RKO (cell line): ENCODE results near the gene GNG7.
A peak's percentile ranks its signal among the peaks of the same experiment; 100 is the strongest.
"Not testable (repeated sequence)": the region's sequence is repeated elsewhere in the genome, so short reads cannot be mapped to it uniquely, and the experiment has no call there.

ENCODE experiments used
- DNase-seq: peaks from one replicate; pipeline ENCODE4 v3.0.0-alpha.2; 2016; ENCODE audit warnings: low spot score

Gene GNG7

DNA sequence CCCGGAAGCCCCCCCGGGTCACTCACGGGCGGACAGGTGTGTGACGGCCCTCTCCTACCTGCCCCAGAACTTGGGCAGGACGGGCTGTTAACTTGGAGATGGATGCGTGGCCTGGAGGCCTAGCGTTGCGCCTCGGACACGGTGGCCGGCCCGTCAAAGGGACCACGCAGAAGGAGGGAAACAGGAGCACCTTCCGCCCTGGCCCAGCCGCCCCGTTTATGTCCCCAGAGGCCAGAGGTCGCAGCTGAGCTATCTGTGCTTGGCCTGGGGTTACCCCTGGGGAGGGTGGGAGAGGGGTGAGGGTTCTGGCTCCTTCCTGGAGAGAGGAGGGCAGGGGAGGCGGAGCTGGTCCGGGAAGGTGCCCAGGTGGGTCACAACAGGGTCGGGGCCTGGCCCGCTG lies 190.9 kb downstream of the GNG7 start:
- no peak for DNase-seq

DNA sequence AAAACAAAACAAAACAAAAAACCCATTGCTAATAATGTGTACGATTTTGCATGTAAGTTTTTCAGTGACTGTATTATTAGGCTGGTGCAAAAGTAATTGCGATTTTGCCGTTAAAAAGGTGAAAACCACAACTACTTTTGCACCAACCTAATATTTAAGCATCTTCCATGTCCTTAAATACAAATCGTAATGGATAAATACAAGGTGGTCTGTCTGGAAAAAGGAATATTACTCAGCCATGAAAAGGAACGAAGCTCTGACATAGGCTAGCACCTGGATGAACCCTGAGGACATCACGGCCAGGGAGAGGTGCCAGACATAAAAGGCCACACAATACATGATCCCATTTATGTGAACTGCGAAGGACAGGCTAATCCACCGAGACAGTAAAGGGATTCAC lies 193.4 kb downstream of the GNG7 start:
- DNase-seq: no peak

DNA sequence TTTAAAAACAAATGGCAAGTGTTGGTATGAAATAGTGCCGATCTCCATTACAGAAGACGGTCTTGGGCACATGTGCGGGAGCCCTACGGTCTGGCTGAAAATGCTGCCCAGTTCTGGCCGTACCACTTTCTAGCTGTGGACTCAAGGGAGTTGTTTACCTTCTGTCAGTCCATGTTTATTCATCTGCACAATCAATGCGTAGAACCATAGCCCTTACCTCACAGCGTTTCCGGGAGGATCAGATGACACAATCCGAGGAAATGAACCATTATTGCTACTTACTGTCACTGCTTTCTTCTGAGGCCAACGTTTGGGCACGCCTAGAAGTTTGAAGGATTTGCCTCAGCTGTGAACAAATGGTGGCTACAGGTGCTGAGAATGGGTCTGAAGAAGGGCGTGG lies 195.4 kb downstream of the GNG7 start:
- no peak for DNase-seq

DNA sequence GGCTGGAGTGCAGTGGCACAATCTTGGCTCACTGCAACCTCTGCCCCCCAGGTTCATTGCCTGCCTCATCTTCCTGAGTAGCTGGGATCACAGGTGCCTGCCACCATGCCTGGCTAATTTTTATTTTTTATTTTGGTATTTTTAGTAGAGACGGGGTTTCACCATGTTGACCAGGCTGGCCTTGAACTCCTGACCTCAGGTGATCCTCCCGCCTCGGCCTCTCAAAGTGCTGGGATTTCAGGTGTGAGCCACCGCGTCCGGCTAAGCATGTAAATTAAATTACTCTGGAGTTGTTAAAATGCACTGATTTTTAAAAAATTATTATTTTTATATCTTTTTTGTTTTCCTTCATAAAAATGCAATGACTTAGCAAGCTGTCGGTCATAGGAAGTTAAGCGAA lies 195.8 kb downstream of the GNG7 start:
- not testable (repeated sequence) for DNase-seq

DNA sequence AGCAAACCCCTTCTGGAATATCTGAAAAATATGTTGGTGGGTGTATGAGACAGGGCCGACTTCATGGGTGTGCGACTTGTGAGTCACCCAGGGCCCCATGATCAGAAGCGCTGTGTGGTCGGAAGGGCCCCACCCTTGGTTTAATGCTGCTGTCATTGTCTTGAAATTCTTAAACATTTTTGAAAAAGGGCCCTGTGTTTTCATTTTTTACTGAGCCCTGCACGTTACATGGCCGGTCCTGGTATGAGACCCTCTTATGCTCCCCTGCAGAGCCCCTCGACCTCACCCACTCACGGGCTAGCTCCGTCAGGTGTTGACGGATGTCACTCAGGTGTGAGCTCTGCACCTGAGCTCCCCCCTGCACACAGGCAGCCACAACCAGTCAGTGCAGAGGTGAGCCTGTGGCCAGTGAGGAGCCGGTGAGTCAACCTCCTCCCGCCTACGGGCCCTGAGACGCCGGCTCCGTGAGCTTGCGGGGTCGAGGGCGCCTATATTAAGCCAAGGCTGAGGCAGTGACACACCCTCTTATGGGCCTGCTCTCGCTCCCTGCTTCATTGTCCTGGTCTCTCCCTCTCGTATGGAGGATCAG lies 198.9 kb downstream of the GNG7 start:
- peak; percentile 38 for DNase-seq

DNA sequence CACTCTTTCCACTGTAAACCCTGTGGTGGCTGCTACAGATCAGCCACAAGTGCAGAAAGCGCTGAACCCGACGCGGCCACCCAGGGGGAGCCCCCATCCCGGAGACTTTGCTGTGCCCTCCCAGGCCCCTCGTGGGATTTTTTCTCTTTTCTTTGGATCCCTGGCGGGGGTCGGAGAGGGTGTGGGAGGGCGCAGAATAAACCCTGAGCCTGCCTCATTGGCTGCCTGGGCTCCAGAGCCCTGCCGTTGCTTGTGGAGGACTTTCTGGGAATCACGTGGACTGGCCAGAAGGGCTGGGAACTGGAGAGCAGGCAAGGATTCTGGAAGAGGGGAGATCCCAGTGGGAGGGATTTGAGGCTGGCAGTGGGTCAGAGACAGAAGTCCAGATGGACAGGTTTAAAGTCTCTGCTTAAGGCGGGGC lies 201.6 kb downstream of the GNG7 start:
- no peak for DNase-seq

DNA sequence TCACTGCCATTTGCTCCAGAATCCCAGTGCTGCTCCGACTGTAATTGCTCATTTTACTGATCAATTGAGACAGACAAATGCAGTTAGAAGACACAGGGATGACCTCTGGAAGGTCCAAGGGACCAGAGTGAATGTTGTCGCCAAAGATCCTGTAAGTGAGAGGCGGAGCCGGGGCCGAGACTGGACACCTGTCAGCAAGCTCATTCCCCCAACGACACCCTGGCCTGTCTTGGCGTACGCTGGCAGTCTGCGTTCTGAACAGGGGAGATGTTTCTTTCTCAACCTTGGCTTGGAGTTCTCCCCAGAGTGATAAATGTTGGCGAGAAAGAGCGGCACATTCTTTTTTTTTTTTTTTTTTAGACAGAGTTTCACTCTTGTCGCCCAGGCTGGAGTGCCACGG lies 202.3 kb downstream of the GNG7 start:
- no peak for DNase-seq

DNA sequence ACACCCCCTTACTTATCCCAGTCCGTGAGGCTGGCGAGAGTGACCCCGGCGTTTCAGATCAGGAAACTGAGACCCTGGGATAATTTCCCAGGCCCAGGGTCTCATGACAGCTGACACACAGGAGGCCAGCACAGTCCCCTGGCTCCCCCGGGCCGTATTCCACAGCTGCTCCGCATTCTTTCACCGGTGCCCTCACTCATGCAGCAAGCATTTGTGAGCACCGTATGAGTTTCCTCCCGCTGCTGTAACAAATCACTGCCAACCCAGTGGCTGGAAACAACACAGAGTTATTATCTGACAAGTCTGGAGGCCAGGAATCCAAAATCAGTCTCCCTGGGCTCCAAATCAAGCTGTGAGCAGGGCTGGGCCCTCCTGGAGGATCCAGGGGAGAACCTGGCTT lies 205.3 kb downstream of the GNG7 start:
- DNase-seq: no peak

DNA sequence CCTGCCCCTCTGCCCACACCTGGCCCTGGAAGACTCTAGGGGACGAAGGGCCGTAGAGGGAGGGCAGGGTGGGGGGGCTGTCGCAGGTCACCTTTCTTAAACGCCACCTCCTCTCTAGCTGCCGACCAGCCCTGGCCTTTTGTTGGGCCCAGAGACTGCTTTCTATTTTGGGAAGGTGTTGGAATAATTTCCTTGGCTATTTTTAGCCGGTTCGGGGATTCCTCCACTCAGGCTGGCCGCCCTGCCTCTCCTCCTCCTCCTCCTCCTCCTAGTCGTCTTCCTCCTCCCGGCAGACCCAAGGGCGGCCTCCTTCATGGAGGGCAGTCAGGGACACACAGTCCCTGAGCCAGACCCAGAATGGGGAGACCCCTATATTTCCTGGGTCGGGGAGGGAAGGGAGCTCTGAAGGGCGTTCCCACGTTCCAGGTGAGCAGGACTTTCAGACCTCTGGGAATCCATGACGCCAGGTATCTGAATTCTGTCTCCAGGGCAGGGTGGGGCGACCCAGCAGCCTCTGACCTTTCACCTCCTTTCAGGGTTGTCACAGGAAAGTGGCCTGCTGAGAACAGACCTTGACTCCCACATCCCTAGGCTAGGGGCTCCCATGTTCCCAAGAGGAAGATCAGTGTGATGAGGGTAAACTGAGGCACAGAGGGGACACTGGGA lies 206.7 kb downstream of the GNG7 start:
- no peak for DNase-seq

DNA sequence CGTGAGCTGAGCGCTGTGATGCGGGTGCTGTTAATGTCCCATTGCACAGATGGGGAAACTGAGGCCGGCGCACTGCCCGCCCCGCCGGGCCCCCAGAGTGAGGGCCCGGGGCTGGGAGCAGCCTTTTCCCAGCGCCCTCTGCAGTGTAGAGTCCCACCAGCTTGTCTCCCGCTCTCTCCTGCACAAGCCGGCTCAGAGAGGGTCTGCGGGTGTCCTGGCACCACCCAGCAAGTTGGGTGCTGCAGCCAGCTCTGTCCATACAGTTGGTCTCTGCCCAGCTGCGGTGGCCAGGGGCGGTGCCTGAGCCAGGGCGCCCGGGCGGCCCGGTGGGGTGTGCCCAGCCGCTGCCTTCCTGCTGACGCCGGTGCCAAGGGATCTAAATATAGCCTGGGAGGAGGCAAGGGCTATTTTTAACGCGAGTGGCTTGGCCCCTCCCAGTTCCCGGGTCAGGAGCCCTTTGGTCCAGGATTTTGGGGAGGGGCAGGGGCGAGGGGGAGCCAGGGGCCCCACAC lies 207.3 kb downstream of the GNG7 start:
- DNase-seq: no peak

DNA sequence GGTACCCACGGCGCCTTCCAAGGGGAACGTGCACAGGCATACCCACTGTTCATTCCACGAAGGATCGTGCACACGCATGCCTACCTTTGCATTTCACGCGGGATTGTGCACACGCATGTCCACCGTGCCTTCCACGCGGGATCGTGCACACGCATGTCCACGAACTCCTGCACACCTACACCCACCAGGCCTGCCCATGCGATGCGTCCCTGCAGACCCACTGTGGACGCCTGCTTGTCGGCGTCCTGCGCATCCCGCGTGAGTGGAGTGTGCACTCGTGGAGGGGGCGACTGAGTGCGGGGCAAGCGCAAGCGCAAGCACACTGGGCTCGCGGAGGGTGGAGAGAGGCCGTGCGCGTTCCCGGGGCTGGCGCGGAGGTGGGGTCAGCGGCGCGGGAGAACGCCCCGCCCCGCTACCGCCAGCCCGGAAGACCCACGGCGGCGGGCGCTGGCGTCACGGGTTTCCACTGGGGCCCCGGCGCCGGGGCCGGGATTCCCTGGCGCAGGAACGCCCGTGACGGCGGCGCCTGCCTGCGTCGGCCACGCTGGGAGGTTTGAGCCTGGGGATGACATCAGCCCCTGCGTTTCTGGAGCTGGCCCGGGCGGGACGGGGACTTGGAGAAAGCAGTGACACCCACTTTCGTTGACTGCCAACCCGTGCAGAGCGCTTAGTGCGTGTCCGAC lies 207.9 kb downstream of the GNG7 start:
- peak; percentile 24 for DNase-seq

DNA sequence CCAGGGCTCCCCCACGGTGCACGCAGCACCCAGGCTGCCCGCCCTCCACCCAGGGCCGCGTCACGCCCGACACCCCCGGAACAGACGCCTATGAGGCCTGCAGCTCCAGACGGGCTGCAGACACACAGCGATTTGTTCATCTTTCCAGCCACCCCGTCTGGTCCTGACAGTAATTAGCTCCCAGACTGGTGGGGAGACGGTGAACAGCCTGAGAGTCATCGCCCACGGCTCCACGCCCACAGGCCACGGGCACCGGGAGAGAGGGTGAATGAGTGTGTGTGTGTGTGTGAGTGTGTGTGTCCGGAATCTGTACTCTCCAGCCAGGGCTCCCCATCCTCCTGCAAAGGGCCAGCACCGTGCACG lies 208.4 kb downstream of the GNG7 start:
- DNase-seq: peak; percentile 39

DNA sequence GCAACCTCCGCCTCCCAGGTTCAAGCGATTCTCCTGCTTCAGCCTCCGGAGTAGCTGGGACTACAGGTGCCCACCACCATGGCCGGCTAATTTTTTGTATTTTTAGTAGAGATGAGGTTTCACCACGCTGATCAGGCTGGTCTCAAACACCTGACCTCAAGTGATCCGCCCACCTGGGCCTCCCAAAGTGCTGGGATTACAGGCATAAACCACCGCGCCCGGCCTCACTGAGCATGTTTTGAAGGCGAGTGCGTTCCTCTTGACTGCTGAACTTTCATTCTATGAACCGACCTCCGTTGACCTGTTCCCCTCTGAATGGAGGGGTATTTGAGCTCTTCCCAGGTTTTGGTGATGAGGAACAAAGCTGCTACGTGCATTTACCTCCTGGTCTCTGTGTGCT lies 209.0 kb downstream of the GNG7 start:
- DNase-seq: not testable (repeated sequence)

DNA sequence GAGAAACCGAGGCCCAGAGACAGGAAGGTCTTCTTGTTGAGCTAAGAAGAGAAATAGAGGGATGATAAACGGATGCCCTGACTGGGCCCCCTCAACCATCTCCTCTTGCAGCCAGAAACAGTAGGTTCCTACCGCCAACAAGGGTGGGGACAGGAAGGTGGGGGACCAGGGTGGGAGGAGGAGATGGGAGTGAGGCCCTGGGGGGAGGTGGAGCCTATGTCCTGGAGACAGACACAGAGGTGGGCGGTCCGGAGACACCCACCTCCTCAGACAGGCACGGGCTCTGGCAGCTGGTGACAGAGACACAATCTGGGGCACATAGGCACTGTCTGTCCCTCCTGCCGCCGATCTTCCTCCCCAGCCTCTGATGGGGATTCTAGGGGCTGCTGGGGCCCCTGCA lies 209.6 kb downstream of the GNG7 start:
- no peak for DNase-seq

DNA sequence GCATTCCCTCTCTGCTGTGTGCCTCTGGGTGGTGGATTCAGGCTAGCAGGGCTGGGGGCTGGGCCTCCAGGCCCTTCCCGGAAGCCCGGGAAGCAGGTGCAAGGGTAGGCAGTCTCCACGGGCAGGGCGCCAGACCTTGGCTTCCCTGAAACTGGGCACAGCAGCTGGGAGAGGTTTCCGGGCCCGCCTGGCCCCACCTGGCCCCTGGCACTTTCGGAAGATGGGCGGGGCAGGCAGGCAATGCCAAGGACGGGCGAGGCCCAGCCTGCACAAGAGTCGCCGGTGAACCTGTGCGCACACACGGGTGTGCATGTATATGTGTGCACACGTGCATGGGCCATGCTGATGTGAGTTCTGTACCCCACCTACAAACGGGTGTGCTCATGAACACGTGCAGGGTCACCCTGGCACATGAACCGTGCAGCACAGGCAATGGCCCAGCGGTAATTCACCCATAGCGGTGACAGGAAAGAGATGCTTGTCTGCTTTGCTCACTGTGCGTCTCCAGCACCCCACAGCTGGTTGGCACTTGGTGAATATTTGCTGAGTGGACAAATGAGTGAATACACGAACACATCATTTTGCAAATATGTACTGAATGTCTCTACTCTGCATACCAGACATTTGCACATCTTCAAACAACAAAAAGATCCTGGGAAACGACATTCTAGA lies 211.2 kb downstream of the GNG7 start:
- DNase-seq: peak; percentile 54

DNA sequence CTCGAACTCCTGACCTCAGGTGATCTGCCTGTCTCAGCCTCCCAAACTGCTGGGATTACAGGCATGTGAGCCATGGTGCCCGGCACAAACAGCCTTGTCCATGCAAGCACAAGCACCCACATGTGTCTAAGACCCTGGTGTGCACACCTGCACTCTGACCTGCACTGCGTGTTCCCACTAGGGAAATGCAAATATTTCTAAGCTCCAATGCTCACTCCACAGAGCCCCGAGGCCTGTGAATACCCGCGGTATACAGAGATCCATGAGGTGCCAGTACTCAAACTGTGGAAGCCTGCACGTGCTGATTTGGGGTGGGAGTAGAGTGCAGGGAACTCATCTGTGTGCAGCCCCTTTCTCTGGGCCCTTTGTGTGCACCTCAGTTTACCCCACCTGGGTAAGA lies 211.8 kb downstream of the GNG7 start:
- DNase-seq: no peak

DNA sequence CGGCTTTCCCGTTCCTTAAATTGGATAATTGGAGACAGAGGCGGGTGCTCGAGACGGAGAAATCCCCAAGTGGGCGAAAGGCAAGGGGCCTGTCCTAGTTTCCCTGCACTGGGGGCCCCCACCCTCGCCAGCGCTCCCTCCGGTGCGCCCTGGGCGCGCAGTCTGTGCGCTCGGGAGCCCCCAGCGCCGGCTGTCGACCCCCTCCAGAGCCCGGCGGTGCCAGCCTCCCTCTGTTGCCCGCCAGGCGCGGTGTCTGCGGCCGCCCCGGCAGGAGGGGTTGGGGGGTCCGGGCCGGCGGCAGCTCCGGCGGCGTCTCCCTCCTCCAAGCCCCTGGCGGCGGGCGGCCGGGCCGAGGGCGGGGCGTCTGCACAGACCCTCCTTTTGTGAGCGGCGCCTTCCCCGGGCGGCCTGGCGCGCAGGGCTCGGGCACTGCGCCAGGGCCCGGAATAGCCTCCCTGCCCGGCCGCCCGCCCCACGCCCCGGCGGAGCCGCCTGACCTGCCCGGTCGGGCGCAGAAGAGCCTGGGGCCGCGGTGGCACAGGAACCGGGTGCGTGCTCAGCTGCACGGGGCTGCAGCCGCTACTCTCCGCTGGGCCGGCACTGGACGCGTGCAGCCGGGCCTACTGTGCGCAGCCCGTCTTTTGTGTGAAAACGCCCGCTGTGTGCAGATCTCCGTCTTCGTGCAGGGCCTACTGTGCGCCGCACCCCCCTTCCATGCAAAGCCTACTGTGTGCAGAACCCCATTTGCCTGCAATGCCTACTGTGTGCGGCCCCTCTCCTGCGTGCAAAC lies 213.4 kb downstream of the GNG7 start:
- no peak for DNase-seq

DNA sequence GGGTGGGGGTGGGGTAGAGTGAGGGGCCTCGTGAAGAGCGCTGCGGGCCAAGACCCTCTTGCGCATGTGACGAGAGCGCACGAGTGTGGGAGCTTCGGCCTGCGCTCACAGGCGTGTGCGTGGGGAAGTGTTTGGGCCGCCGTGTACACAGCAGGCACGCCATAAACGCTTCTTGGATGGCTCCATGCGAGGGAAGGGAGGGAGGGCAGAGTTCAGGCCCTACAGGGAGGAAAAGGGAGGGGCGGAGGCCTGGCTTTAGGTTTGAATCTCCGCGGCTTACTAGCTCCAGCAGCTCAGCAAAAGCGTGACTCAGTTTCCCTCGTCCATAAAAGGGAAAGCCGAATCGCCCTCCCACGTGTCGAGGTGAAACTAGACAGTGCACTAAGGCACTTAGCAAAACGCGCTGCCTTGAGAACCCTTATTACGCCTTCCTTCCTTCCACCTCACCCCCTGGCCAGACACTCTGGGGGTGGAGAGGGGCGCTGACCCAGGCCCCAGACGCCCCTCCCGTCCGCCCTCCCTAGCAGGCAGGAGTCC lies 214.0 kb downstream of the GNG7 start:
- no peak for DNase-seq

DNA sequence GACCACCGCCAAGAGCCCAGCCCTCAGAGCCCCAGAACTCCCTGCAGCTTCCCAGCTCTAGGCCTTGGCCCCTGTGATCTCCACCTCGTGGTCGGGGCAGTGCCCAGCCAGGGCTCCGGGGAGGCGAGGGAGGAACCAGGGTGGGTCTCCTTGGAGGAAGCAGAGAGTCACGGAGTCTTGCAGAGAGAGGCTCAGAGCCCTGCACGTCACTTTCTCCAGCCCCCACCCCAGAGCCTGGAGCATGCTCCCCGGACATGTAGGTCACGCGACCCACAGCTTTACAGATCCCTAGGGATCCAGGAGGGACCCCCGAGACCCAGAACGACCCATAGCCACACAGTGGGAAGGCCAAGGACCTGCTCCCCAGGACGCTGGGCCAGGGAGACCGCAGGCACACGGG lies 214.7 kb downstream of the GNG7 start:
- no peak for DNase-seq

DNA sequence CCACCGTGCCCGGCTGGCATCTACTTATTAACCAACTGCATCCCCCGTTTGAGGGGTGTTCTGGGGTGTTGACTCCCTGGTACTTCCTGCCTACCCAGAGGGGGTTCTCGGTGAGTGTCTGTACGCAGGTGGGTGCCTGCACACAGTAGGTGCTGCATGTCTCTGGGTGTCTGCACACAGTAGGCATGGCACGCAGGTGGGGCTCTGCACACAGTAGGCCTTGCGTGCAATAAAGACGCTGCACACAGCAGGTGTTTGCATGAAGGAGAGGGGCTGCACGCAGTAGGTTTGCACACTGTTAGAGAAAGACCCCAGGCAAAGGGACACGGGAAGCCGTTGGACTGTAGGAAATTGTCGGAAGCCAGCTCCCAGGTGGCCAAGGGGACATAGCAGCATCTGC lies 215.4 kb downstream of the GNG7 start:
- DNase-seq: no peak

DNA sequence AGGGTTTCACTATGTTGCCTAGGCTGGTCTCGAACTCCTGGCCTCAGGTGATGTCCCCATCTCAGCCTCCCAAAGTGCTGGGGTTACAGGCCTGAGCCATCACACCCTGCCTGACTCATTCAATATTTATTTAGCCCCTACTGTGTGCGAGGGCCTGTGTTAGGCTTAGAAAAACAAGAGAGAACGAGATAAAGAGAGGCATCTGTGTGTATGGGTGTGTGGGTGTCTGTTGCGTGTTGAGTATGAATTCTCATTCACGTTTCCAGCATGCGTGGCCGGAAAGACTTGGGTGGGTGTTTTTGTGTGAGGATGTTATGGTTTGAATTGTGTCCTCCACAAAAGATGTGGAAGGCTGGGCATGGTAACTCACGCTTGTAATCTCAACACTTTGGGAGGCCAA lies 217.1 kb downstream of the GNG7 start:
- DNase-seq: no peak
